Measurements from ENCODE around the gene ZYG11B. TPM values are rescaled to one million over a fixed set of nuclear protein-coding genes. Genes with fewer than 3 reads are reported as not detected.
"Not testable (repeated sequence)": the region's sequence is repeated elsewhere in the genome, so short reads cannot be mapped to it uniquely, and the experiment has no call there.

Gene ZYG11B
- total and polyA plus RNA-seq, 8 donors = 3.5 to 56.9 (median 15.7) TPM

DNA sequence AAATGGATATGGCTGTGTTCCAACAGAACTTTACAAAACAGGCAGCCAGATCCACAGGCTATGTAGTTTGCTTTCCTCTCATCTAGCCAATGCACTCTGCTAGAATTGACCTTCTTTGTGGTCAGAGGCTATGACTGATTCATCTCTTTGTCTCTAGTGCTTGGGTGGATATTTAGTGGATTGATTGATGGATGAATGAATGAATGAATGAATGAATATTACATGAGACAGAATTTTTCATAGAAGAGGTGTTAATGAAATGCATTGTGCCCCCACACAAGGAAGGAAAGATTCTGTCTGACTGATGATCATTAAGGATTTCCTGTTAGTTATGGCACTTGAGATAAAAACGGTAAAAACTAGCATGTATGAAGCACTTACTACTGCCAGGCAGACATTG lies 65.8 kb downstream of the ZYG11B start:
- Histone ChIP-seq H3K9me3 (no peaks in the 10 kb centered on the region), H3K4me3 (no peak overlapping the region), H3K36me3 (peaks cover 7 to 75% (median 65%) of the 10 kb centered on the region in 4 donors), H3K27me3 (no peaks in the 10 kb centered on the region), H3K27ac (no peak overlapping the region), H3K4me1 (no peaks in the 10 kb centered on the region)
- peak in 1 of 2 donors; percentile 5 for DNase-seq
- intact Hi-C loops (cut with DNase I; ENCODE audit: low total_unique reads) = no loop called here
- TF ChIP-seq, protein P1, sequence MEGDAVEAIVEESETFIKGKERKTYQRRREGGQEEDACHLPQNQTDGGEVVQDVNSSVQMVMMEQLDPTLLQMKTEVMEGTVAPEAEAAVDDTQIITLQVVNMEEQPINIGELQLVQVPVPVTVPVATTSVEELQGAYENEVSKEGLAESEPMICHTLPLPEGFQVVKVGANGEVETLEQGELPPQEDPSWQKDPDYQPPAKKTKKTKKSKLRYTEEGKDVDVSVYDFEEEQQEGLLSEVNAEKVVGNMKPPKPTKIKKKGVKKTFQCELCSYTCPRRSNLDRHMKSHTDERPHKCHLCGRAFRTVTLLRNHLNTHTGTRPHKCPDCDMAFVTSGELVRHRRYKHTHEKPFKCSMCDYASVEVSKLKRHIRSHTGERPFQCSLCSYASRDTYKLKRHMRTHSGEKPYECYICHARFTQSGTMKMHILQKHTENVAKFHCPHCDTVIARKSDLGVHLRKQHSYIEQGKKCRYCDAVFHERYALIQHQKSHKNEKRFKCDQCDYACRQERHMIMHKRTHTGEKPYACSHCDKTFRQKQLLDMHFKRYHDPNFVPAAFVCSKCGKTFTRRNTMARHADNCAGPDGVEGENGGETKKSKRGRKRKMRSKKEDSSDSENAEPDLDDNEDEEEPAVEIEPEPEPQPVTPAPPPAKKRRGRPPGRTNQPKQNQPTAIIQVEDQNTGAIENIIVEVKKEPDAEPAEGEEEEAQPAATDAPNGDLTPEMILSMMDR (IDR thresholded peaks at IDR 0.05) = no peak
- TF ChIP-seq POLR2AphosphoS5 (IDR thresholded peaks at IDR 0.05) (no peak), EP300 (IDR thresholded peaks at IDR 0.05) (no peak), POLR2A (IDR thresholded peaks at IDR 0.05) (no peak)
- 72 to 82% (median 76%) methylated on average over 1 of the region's 1 CpG for WGBS, 5 donors

DNA sequence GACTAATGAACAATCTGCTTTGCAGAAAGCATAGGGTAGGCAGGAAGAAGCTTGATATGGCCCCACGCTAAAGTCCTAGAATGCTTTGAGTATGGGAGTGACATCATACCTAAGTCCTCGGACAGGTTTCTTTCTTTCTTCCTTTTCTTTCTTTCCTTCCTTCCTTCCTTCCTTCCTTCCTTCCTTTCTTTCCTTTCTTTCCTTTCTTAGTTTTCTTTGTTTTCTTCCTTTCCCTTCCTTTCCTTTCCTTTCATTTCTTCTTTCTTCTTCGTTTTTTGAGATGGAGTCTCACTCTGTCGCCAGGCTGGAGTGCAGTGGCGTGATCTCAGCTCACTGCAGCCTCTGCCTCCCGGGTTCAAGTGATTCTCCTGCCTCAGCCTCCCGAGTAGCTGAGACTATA lies 67.5 kb downstream of the ZYG11B start:
- H3K9me3 ChIP-seq; H3K4me3 ChIP-seq; H3K27ac ChIP-seq; H3K4me1 ChIP-seq; DNase-seq; H3K27me3 ChIP-seq; intact Hi-C loops (cut with DNase I; ENCODE audit: low total_unique reads): not testable (repeated sequence)
- WGBS, 5 donors = 75 to 95% (median 83%) methylated on average over 7 of the region's 7 CpGs
- H3K36me3 ChIP-seq = peaks cover 5 to 79% (median 65%) of the 10 kb centered on the region in 4 donors

DNA sequence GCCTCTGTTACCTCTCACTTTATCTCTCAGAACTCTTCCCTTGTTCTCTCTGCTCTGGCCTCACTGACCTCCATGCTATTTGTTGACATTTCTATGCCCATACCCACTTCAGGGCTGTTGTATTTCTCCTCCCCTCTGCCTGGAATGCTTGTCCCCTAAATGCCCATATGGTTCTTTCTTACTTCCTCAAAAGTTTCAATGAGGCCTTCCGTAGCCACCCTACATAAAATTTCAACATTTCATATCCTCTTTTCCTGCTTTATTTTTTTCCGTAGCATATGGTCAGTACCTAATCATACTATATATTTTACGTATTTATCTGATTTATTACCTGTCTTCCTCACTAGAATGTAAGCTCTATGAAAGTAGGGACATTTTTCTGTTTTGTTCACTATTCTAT lies 69.2 kb downstream of the ZYG11B start:
- TF ChIP-seq EP300 (IDR thresholded peaks at IDR 0.05) (no peak), POLR2AphosphoS5 (IDR thresholded peaks at IDR 0.05) (no peak)
- TF ChIP-seq, protein P1 (IDR thresholded peaks at IDR 0.05) = no peak
- Histone ChIP-seq H3K27ac (no peak overlapping the region), H3K4me1 (no peaks in the 10 kb centered on the region), H3K27me3 (no peaks in the 10 kb centered on the region), H3K9me3 (no peaks in the 10 kb centered on the region), H3K36me3 (peaks cover 5 to 70% (median 63%) of the 10 kb centered on the region in 4 donors), H3K4me3 (no peak overlapping the region)
- WGBS, 5 donors = 91 to 96% (median 93%) methylated on average over 3 of the region's 3 CpGs
- intact Hi-C loops (cut with DNase I; ENCODE audit: low total_unique reads) = no loop called here
- no peak for DNase-seq

DNA sequence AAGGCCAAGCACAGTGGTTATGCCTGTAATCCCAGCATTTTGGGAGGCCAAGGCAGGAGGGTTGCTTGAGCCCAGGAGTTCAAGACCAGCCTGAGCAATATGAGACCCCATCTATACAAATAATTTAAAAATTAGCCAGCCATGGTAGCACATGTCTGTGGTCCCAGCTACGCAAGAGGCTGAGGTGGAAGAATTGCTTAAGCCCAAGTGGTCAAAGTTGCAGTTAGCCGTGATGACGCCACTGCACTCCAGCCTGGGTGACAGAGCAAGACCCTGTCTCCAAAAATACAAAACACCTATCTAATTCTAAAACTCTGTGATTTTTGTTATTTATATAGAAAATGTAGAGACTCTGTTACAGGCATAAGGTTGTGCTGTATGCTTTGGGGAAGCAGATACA lies 72.1 kb downstream of the ZYG11B start:
- TF ChIP-seq POLR2A (IDR thresholded peaks at IDR 0.05) = no peak
- TF ChIP-seq POLR2AphosphoS5 (IDR thresholded peaks at IDR 0.05) = no peak
- TF ChIP-seq, protein P1 (IDR thresholded peaks at IDR 0.05) = no peak
- no peak for TF ChIP-seq EP300 (IDR thresholded peaks at IDR 0.05)
- WGBS, 5 donors = 93 to 100% (median 95%) methylated on average over 3 of the region's 3 CpGs

DNA sequence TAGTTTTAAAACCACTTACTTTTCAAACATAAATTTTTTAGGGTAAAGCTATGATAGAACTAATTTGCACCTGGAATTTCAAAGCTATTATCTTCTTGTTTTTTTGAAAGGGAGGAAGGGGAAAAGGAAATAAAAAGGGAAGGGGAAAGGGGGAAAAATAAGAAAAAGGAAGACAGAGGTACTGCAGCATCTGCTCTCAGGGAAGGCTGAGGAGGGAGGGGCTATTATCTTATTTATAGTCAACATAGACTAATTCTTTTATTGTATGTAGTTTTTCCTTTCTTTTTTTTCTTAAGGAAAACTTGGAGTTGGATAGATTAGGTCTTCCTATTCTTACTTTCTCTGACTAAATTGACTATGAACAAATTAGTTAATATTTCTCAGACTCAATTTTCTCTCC lies 74.8 kb downstream of the ZYG11B start:
- intact Hi-C loops (cut with DNase I; ENCODE audit: low total_unique reads) = no loop called here
- H3K9me3 ChIP-seq = no peaks in the 10 kb centered on the region
- TF ChIP-seq EP300 (IDR thresholded peaks at IDR 0.05) (no peak), POLR2A (IDR thresholded peaks at IDR 0.05) (no peak), POLR2AphosphoS5 (IDR thresholded peaks at IDR 0.05) (no peak)
- TF ChIP-seq, protein P1 (IDR thresholded peaks at IDR 0.05) = no peak

More for the DNA sequence above, 72.1 kb downstream of the ZYG11B start:
- intact Hi-C loops (cut with DNase I; ENCODE audit: low total_unique reads) = no loop called here
- H3K36me3 ChIP-seq = peaks cover 10 to 68% (median 63%) of the 10 kb centered on the region in 4 donors
- no peak overlapping the region for H3K4me3 ChIP-seq
- H3K4me1 ChIP-seq = no peaks in the 10 kb centered on the region
- no peaks in the 10 kb centered on the region for H3K27me3 ChIP-seq
- no peak for DNase-seq
- no peak overlapping the region for H3K27ac ChIP-seq
- H3K9me3 ChIP-seq = no peaks in the 10 kb centered on the region

DNA sequence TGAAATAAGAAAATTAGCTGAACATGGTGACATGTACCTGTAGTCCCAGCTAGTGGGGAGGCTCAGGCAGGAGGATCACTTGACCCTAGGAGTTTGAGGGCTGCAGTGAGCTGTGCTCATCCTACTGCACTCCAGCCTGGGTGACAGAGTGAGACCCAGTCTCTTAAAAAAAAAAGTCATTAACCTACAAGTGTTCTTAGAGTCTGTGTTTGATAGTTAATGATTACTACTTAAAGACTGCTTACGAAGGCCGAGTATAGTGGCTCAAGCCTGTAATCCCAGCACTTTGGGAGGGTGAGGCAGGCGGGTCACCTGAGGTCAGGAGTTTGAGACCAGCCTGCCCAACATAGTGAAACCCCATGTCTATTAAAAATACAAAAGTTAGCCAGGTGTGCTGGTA lies 77.8 kb downstream of the ZYG11B start:
- H3K27me3 ChIP-seq; DNase-seq; H3K4me1 ChIP-seq; H3K4me3 ChIP-seq; H3K9me3 ChIP-seq; H3K27ac ChIP-seq; intact Hi-C loops (cut with DNase I; ENCODE audit: low total_unique reads): not testable (repeated sequence)
- 85 to 95% (median 93%) methylated on average over 3 of the region's 3 CpGs for WGBS, 5 donors
- H3K36me3 ChIP-seq = peaks cover 5 to 58% (median 54%) of the 10 kb centered on the region in 4 donors

More for the DNA sequence above, 74.8 kb downstream of the ZYG11B start:
- Histone ChIP-seq H3K4me3 (no peak overlapping the region), H3K27me3 (no peaks in the 10 kb centered on the region), H3K36me3 (peaks cover 10 to 67% (median 62%) of the 10 kb centered on the region in 4 donors), H3K27ac (no peak overlapping the region), H3K4me1 (no peaks in the 10 kb centered on the region)
- DNase-seq = no peak
